ENCODE measurements around the gene AFF1. TPM values are rescaled to one million over a fixed set of nuclear protein-coding genes. Genes with fewer than 3 reads are reported as not detected.

The AFF1 gene
- total RNA-seq, 1 experiment from 2014 or later = 52.8 TPM

DNA sequence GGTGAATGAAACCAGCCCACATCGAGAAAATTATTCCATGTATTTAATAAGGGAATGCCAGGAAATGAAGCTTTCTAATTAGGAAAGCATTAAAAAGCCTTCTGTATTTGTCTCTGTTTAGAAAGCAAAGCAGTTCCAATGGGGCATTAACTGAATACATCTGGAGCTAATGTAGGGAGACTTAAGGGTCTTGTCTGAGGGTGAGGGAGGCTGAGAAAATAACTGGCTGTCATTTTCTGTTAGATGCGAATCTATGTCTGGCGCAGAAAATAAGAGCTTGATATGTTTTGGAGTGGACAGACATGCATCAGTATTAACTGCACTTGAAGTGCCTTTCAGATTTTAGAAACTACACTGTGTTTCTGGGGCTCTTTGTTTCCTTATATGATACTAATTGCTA lies 174.3 kb downstream of the AFF1 start:
- no peaks in the 10 kb centered on the region for H3K9me3 ChIP-seq (ENCODE audit: insufficient read depth, low read depth)
- TF ChIP-seq EZH2 (IDR thresholded peaks at IDR 0.05; ENCODE audit: low read depth) = no peak
- TF ChIP-seq, protein P1, sequence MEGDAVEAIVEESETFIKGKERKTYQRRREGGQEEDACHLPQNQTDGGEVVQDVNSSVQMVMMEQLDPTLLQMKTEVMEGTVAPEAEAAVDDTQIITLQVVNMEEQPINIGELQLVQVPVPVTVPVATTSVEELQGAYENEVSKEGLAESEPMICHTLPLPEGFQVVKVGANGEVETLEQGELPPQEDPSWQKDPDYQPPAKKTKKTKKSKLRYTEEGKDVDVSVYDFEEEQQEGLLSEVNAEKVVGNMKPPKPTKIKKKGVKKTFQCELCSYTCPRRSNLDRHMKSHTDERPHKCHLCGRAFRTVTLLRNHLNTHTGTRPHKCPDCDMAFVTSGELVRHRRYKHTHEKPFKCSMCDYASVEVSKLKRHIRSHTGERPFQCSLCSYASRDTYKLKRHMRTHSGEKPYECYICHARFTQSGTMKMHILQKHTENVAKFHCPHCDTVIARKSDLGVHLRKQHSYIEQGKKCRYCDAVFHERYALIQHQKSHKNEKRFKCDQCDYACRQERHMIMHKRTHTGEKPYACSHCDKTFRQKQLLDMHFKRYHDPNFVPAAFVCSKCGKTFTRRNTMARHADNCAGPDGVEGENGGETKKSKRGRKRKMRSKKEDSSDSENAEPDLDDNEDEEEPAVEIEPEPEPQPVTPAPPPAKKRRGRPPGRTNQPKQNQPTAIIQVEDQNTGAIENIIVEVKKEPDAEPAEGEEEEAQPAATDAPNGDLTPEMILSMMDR (conservative IDR thresholded peaks at IDR 0.05) = no peak
- ChIA-PET CTCF (interaction anchor here (0.6 kb wide), 1 partner anchor 41 kb away, joined by 3 read pairs; no protein-coding TSS in a partner anchor), POLR2A (ENCODE audit: unreplicated experiment) (no interaction called here)
- H3K27ac ChIP-seq = no peak overlapping the region
- no peak overlapping the region for H3K4me2 ChIP-seq
- intact Hi-C loops (cut with micrococcal nuclease; ENCODE audit: unreplicated experiment) = loop anchor here (5.0 kb wide), 2 partner anchors 102 to 182 kb away; no protein-coding TSS in a partner anchor
- no TSS peak for BruUV-seq (replicated peaks)
- 0 out of 2 replicates have a peak, but pooled peaks cover 10% of the 10 kb centered on the region for H3K36me3 ChIP-seq (ENCODE audit: low read depth)
- H3K9me2 ChIP-seq (ENCODE audit: insufficient read depth) = no peaks in the 10 kb centered on the region
- H3K79me2 ChIP-seq (ENCODE audit: low read depth) = no peaks in the 10 kb centered on the region
- H3K27me3 ChIP-seq (ENCODE audit: insufficient read depth, low read depth) = no peaks in the 10 kb centered on the region
- peaks cover 13% of the 10 kb centered on the region; the same call in 1 of the 2 replicates for H3F3A ChIP-seq (ENCODE audit: insufficient read depth, low read depth)
- H2AFZ ChIP-seq = no peak overlapping the region
- no peak for DNase-seq
- no peak overlapping the region for H3K4me3 ChIP-seq
- no peaks in the 10 kb centered on the region for H4K20me1 ChIP-seq (ENCODE audit: insufficient read depth)
- H3K4me1 ChIP-seq (replicated peaks; ENCODE audit: insufficient read depth) = peaks cover 26% of the 10 kb centered on the region

DNA sequence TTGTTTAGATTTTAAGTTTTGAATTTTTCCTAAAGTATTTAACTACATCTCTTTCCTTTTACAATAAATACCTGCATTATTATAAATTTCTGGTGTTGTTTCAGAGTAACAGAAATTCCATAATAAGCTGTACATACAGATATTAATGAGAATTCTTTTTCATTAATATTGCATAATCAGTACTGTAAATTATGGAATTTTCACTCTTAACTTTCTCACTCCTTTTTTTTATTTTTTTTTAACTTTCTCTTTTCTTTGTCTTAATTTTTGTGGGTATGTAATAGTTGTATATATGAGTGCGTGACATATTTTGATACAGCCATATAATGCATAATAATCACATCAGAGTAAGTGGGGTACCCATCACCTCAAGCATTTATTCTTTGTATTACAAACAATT lies 175.1 kb downstream of the AFF1 start:
- no peaks in the 10 kb centered on the region for H3K27me3 ChIP-seq (ENCODE audit: insufficient read depth, low read depth)
- H3K4me1 ChIP-seq (replicated peaks; ENCODE audit: insufficient read depth) = peaks cover 18% of the 10 kb centered on the region
- H2AFZ ChIP-seq = no peak overlapping the region
- H3K27ac ChIP-seq = no peak overlapping the region
- no peaks in the 10 kb centered on the region for H3K9me3 ChIP-seq (ENCODE audit: insufficient read depth, low read depth)
- TF ChIP-seq, protein P1 (conservative IDR thresholded peaks at IDR 0.05) = no peak
- TF ChIP-seq EZH2 (IDR thresholded peaks at IDR 0.05; ENCODE audit: low read depth) = no peak
- no peak overlapping the region for H3K4me2 ChIP-seq
- CTCF ChIA-PET = no interaction called here
- intact Hi-C loops (cut with micrococcal nuclease; ENCODE audit: unreplicated experiment) = loop anchor here (5.0 kb wide), 2 partner anchors 103 to 183 kb away; no protein-coding TSS in a partner anchor
- H3K4me3 ChIP-seq = no peak overlapping the region
- no TSS peak for BruUV-seq (replicated peaks)
- H3F3A ChIP-seq (ENCODE audit: insufficient read depth, low read depth) = peaks cover 10% of the 10 kb centered on the region; the same call in 1 of the 2 replicates
- H4K20me1 ChIP-seq (ENCODE audit: insufficient read depth) = no peaks in the 10 kb centered on the region
- no peaks in the 10 kb centered on the region for H3K79me2 ChIP-seq (ENCODE audit: low read depth)
- H3K9me2 ChIP-seq (ENCODE audit: insufficient read depth) = no peaks in the 10 kb centered on the region
- 0 out of 2 replicates have a peak, but pooled peaks cover 10% of the 10 kb centered on the region for H3K36me3 ChIP-seq (ENCODE audit: low read depth)
- DNase-seq = no peak
- POLR2A ChIA-PET (ENCODE audit: unreplicated experiment) = no interaction called here

DNA sequence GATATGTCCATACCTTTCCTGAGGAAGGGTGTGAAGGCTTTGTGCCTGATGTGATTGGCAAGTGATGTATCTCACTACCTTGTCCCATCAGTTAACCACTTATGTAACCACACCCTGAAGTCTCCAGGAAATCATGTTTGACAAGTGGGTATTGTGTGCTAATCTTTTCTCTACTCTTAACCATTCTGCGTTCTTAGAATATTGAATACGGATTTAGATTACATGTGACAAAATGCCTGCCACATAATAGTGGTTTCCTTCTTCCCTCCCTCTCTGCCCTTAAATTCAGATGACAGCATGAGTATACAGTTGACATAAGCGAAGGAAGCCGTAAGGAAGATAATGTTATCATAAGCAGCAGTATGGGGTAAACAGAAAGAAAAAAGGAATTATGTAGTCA lies 177.3 kb downstream of the AFF1 start:
- H3K4me1 ChIP-seq (replicated peaks; ENCODE audit: insufficient read depth) = peaks cover 16% of the 10 kb centered on the region
- 0 out of 2 replicates have a peak, but pooled peaks cover 10% of the 10 kb centered on the region for H3K36me3 ChIP-seq (ENCODE audit: low read depth)
- no peaks in the 10 kb centered on the region for H3K9me3 ChIP-seq (ENCODE audit: insufficient read depth, low read depth)
- no peak overlapping the region for H3K4me3 ChIP-seq
- CTCF ChIA-PET = no interaction called here
- intact Hi-C loops (cut with micrococcal nuclease; ENCODE audit: unreplicated experiment) = no loop called here
- POLR2A ChIA-PET (ENCODE audit: unreplicated experiment) = no interaction called here
- H3K27ac ChIP-seq = no peak overlapping the region
- H4K20me1 ChIP-seq (ENCODE audit: insufficient read depth) = no peaks in the 10 kb centered on the region
- H2AFZ ChIP-seq = no peak overlapping the region
- BruUV-seq (replicated peaks) = no TSS peak
- DNase-seq = no peak
- peaks cover 10% of the 10 kb centered on the region; the same call in 1 of the 2 replicates for H3F3A ChIP-seq (ENCODE audit: insufficient read depth, low read depth)
- H3K27me3 ChIP-seq (ENCODE audit: insufficient read depth, low read depth) = no peaks in the 10 kb centered on the region
- no peak overlapping the region for H3K4me2 ChIP-seq
- no peaks in the 10 kb centered on the region for H3K79me2 ChIP-seq (ENCODE audit: low read depth)
- no peak for TF ChIP-seq EZH2 (IDR thresholded peaks at IDR 0.05; ENCODE audit: low read depth)
- TF ChIP-seq, protein P1 (conservative IDR thresholded peaks at IDR 0.05) = no peak
- H3K9me2 ChIP-seq (ENCODE audit: insufficient read depth) = no peaks in the 10 kb centered on the region
